Hindlimb muscle (tissue), 1 donor: Measurements from ENCODE around the gene C3orf22. TPM values are rescaled to one million over a fixed set of nuclear protein-coding genes. Genes with fewer than 3 reads are reported as not detected.

Experiments used
- DNase-seq: peaks from one replicate; pipeline ENCODE4 v3.0.0-alpha.2; 2013
- polyA plus RNA-seq: library from polyadenylated mRNA; unstranded; fragments of 120-200 nt; gene quantifications from one replicate; pipeline ENCODE4 v1.2.1, GENCODE V29; 2013; ENCODE audit not compliant: insufficient read length

C3orf22 gene
- polyA plus RNA-seq, 1 donor, result not detected

GRCh38 chr3:126512026-126512425 lies 46.7 kb downstream of the C3orf22 start:
- no peak for DNase-seq

DNA sequence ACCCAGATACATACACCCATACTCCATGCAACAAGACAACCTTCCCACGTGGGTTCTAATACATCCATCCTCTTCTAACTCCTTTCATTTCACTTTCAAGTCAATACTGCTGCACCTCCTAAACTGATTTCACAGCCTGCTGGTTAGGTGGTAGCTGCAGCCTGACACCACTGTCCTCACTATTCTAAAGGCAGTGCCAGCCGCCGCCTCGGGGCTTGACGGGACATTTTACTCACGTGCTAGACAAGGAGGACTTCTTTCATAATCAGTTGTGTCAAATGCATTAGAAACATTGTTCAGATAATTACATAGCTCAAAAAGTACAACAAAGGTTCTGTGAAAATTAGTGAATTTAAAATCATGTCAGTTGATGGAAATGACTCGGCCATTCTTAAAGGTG lies 47.4 kb downstream of the C3orf22 start:
- DNase-seq, result no peak

GRCh38 chr3:126510308-126510910 lies 48.3 kb downstream of the C3orf22 start:
- DNase-seq, result no peak

- no peak for DNase-seq
Observed at GRCh38 chr3:126509597-126510307, 49.0 kb downstream of the C3orf22 start.

DNA sequence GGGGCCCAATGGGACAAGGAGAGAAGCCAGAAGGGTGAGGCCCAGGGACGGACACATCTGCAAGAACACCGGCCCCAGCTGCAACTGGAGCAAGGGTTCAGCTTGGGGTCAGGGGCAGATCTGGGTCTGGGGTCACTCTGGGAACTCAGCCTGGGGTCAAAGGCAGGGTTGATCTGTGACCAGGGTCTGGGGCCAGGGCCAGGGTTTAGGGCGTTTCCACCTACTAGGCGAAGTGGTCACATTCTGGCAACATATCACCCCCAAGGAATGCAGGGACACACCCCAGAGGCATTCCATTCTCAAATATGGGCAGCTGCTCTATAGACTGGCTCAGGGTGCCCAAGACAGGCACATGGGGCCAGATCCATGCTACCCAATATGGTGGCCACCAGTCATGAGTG lies 50.2 kb downstream of the C3orf22 start:
- no peak for DNase-seq

GRCh38 chr3:126507886-126508285 lies 50.8 kb downstream of the C3orf22 start:
- no peak for DNase-seq

DNA sequence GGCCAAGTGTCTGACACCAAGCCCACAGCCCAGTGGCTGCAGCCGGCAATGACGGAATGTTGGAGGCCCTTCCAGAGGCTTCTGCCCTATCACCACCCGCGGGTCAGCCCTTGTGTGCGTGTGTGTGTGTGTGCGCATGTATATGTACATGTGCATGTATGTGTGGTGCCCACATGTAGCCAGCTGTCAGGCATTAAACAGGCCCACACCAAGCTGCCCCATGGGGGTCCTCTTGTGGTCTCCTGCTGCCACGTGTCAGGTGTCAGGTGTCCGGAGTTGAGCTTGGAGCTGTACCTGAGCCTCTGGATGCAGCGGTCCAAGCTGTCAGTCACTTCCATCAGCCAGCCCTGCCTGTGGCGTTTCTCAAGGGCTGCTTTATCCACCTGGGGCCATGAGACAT lies 55.0 kb downstream of the C3orf22 start:
- no peak for DNase-seq

DNA sequence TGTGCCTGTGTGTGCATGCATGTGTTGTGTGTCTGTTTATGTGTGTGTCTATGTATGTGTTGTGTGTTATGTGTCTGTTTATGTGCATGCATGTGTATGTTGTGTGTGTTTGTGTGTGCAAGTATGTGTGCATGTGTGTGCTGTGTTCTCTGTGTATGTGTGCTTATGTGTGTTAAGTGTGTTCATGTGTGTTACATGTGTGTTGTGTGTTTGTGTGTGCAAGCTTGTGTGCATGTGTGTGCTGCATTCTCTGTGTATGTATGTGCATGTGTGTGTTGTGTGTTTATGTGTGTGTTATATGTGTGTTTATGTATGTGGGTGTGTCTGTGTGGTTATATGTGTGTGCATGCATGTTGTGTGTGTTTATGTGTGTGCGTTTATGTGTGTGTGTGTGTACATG lies 56.1 kb downstream of the C3orf22 start:
- no peak for DNase-seq

GRCh38 chr3:126501736-126502135 lies 57.0 kb downstream of the C3orf22 start:
- no peak for DNase-seq

GRCh38 chr3:126501054-126501453 lies 57.7 kb downstream of the C3orf22 start:
- no peak for DNase-seq

- DNase-seq, result no peak
Observed at GRCh38 chr3:126500016-126500415, 58.7 kb downstream of the C3orf22 start.

Other genes with a start within 250 kb of the C3orf22 start
- 1.6 TPM for gene KLF15, start 201.5 kb downstream of the C3orf22 start, polyA plus RNA-seq
- 0.58 TPM for gene CFAP100, start 164.0 kb downstream of the C3orf22 start, polyA plus RNA-seq
- gene ZXDC, start 83.0 kb downstream of the C3orf22 start, polyA plus RNA-seq, result 32.9 TPM
- gene UROC1, start 41.2 kb downstream of the C3orf22 start, polyA plus RNA-seq, result 0.14 TPM
- 0.18 TPM for gene CHST13, start 34.8 kb downstream of the C3orf22 start, polyA plus RNA-seq
- 8.6 TPM for gene TXNRD3, start 96.2 kb upstream of the C3orf22 start, polyA plus RNA-seq
- gene CHCHD6, start 145.3 kb upstream of the C3orf22 start, polyA plus RNA-seq, result 6.5 TPM